ENCODE measurements around the gene AP4E1. TPM values are rescaled to one million over a fixed set of nuclear protein-coding genes. Genes with fewer than 3 reads are reported as not detected.

Gene AP4E1
- total RNA-seq, 1 experiment from 2014 or later, result 9.5 TPM

DNA sequence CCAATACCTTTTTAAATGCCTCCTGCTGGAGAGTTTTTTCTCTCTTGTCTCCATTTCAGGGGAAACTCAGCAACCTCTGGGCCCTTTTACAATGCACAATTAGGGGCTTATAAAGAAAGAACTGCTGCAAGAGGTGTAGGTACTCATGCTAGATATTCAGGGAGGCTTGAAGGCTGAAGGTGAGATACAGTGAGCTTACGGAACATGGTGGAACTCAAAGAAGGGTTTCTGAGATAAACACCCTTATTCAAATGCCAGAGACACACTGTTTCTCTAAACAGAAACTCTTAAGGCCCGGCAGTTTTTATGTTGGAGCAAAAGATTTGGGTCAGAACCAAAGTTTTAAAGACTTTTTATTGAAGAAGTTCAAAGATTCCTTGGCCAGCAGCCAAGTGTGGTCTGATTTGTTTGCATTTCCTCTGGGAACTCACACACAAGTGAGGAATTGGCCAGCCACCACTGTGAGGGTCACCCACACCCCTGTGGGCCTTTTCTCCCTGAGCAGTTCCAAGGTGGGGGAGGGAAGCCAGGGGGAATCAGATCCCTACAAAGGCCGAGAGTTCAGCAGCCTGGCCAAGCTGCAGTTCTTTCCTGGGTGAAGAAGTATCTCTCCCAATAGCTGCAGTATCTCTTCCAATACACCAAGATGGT lies 138.4 kb downstream of the AP4E1 start (continued):
- TF ChIP-seq MXD4 (CRISPR knock-in tag; IDR thresholded peaks at IDR 0.05; ENCODE audit: borderline replicate concordance), result no peak

DNA sequence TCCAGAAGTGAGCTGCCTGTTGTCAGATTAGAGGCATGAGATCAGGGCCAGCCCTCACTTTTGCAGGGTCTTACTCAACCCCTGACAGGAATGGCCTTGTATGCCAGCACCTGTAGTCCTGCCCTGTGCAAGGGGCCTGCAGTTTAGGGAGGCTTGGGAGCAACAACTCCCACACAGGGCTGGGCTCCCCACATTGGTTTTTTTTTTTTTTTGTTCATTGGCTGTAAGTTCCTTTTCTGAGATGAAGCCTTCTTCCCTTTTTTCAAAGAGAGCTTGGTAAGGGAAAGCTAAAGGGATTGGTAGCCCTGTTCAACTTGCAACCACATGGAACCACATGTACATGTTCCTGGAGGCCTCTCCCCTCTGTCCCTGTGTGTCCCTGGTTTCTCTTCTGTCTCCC lies 139.8 kb downstream of the AP4E1 start:
- TF ChIP-seq NFATC4 (CRISPR knock-in tag; IDR thresholded peaks at IDR 0.05) (no peak), IRF2 (CRISPR knock-in tag; IDR thresholded peaks at IDR 0.05; ENCODE audit: borderline replicate concordance, low read depth) (no peak), ZNF138 (CRISPR knock-in tag; conservative IDR thresholded peaks at IDR 0.05) (no peak), NR2C2 (CRISPR knock-in tag; IDR thresholded peaks at IDR 0.05) (no peak)
- no peak for ATAC-seq
- Mint-ChIP-seq H3K9me3 (no peaks in the 10 kb centered on the region), H3K4me1 (peaks cover 53% of the 10 kb centered on the region), H3K36me3 (no peaks in the 10 kb centered on the region), H3K4me3 (no peak overlapping the region), H3K27ac (no peak overlapping the region), H3K27me3 (ENCODE audit: low read depth) (no peaks in the 10 kb centered on the region)
- ChIA-PET POLR2A (no interaction called here), CTCF (no interaction called here)
- no peak for DNase-seq (ENCODE audit: low spot score)

DNA sequence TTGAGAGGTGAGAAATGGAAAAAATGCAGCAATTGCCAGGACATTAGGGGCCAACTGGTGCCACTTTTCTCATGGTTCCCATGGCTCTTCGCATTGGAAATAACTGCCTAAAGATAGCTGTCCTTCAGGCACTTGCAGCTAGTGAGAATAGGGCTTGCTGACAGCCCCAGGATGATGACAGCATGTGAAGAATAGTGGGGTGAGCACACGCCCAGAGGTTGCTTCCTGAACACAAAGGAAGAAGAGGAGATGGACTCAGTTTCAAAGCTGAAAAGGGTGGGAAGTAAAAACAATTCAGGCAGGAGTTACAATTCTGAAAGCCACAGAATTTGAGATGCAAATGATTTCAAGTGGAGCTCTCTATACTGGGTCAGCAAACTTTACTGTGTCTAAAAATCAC lies 140.6 kb downstream of the AP4E1 start:
- ATAC-seq (no peak), DNase-seq (ENCODE audit: low spot score) (no peak)
- H3K9me3 Mint-ChIP-seq, result no peaks in the 10 kb centered on the region
- POLR2A ChIA-PET, result no interaction called here
- no peaks in the 10 kb centered on the region for H3K27me3 Mint-ChIP-seq (ENCODE audit: low read depth)
- no peaks in the 10 kb centered on the region for H3K36me3 Mint-ChIP-seq
- CTCF ChIA-PET, result no interaction called here
- no peak overlapping the region for H3K4me3 Mint-ChIP-seq
- H3K4me1 Mint-ChIP-seq, result peaks cover 47% of the 10 kb centered on the region
- no peak overlapping the region for H3K27ac Mint-ChIP-seq
- TF ChIP-seq, protein P1, sequence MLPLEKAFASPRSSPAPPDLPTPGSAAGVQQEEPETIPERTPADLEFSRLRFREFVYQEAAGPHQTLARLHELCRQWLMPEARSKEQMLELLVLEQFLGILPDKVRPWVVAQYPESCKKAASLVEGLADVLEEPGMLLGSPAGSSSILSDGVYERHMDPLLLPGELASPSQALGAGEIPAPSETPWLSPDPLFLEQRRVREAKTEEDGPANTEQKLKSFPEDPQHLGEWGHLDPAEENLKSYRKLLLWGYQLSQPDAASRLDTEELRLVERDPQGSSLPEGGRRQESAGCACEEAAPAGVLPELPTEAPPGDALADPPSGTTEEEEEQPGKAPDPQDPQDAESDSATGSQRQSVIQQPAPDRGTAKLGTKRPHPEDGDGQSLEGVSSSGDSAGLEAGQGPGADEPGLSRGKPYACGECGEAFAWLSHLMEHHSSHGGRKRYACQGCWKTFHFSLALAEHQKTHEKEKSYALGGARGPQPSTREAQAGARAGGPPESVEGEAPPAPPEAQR (CRISPR knock-in tag; IDR thresholded peaks at IDR 0.05), result no peak
- no peak for TF ChIP-seq NR3C1 (CRISPR knock-in tag; conservative IDR thresholded peaks at IDR 0.05; ENCODE audit: low read depth)
- TF ChIP-seq, protein P2, sequence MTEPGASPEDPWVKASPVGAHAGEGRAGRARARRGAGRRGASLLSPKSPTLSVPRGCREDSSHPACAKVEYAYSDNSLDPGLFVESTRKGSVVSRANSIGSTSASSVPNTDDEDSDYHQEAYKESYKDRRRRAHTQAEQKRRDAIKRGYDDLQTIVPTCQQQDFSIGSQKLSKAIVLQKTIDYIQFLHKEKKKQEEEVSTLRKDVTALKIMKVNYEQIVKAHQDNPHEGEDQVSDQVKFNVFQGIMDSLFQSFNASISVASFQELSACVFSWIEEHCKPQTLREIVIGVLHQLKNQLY (CRISPR knock-in tag; IDR thresholded peaks at IDR 0.05), result no peak
- TF ChIP-seq, protein P3, sequence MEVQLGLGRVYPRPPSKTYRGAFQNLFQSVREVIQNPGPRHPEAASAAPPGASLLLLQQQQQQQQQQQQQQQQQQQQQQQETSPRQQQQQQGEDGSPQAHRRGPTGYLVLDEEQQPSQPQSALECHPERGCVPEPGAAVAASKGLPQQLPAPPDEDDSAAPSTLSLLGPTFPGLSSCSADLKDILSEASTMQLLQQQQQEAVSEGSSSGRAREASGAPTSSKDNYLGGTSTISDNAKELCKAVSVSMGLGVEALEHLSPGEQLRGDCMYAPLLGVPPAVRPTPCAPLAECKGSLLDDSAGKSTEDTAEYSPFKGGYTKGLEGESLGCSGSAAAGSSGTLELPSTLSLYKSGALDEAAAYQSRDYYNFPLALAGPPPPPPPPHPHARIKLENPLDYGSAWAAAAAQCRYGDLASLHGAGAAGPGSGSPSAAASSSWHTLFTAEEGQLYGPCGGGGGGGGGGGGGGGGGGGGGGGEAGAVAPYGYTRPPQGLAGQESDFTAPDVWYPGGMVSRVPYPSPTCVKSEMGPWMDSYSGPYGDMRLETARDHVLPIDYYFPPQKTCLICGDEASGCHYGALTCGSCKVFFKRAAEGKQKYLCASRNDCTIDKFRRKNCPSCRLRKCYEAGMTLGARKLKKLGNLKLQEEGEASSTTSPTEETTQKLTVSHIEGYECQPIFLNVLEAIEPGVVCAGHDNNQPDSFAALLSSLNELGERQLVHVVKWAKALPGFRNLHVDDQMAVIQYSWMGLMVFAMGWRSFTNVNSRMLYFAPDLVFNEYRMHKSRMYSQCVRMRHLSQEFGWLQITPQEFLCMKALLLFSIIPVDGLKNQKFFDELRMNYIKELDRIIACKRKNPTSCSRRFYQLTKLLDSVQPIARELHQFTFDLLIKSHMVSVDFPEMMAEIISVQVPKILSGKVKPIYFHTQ (CRISPR knock-in tag; IDR thresholded peaks at IDR 0.05), result no peak
- no peak for TF ChIP-seq SOX15 (CRISPR knock-in tag; IDR thresholded peaks at IDR 0.05)
- no peak for TF ChIP-seq JAZF1 (CRISPR knock-in tag; IDR thresholded peaks at IDR 0.05)
- TF ChIP-seq, protein P4, sequence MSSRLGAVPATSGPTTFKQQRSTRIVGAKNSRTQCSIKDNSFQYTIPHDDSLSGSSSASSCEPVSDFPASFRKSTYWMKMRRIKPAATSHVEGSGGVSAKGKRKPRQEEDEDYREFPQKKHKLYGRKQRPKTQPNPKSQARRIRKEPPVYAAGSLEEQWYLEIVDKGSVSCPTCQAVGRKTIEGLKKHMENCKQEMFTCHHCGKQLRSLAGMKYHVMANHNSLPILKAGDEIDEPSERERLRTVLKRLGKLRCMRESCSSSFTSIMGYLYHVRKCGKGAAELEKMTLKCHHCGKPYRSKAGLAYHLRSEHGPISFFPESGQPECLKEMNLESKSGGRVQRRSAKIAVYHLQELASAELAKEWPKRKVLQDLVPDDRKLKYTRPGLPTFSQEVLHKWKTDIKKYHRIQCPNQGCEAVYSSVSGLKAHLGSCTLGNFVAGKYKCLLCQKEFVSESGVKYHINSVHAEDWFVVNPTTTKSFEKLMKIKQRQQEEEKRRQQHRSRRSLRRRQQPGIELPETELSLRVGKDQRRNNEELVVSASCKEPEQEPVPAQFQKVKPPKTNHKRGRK (CRISPR knock-in tag; IDR thresholded peaks at IDR 0.05; ENCODE audit: borderline replicate concordance), result no peak
- TF ChIP-seq RORB (CRISPR knock-in tag; IDR thresholded peaks at IDR 0.05), result no peak
- no peak for TF ChIP-seq PRRX2 (CRISPR knock-in tag; IDR thresholded peaks at IDR 0.05)
- TF ChIP-seq, protein P5, sequence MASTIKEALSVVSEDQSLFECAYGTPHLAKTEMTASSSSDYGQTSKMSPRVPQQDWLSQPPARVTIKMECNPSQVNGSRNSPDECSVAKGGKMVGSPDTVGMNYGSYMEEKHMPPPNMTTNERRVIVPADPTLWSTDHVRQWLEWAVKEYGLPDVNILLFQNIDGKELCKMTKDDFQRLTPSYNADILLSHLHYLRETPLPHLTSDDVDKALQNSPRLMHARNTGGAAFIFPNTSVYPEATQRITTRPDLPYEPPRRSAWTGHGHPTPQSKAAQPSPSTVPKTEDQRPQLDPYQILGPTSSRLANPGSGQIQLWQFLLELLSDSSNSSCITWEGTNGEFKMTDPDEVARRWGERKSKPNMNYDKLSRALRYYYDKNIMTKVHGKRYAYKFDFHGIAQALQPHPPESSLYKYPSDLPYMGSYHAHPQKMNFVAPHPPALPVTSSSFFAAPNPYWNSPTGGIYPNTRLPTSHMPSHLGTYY (CRISPR knock-in tag; IDR thresholded peaks at IDR 0.05), result no peak
